AG04449 (cell line): ENCODE results near the gene MT1F.
A peak's percentile ranks its signal among the peaks of the same experiment; 100 is the strongest.

ENCODE experiments used
- CTCF ChIA-PET: fragments of 350-600 bp; formaldehyde crosslinking; extraction: SDS; loops from one replicate; lab custom pipeline; 2021; ENCODE audit warnings: antibody characterized with exemption; lab: Yijun Ruan, JAX
- POLR2A ChIA-PET: fragments of 400-600, 350-600 bp; formaldehyde crosslinking; extraction: SDS; loops from one replicate; lab custom pipeline; 2020; ENCODE audit warnings: antibody characterized with exemption, inconsistent platforms; lab: Yijun Ruan, JAX
- DNase-seq: peaks from one replicate; pipeline ENCODE4 v3.0.0-alpha.2; 2010; ENCODE audit warnings: low read depth, low spot score
- H3K4me3 ChIP-seq: 2 replicates; pipeline ENCODE4 v1.5.1; 2011; ENCODE audit warnings: low read depth, mild to moderate bottlenecking, control low read depth, low read length
- TF ChIP-seq, protein P1 (sequence below): IDR thresholded peaks from one replicate; pipeline ENCODE4 v1.5.1; 2011; ENCODE audit warnings: mild to moderate bottlenecking, moderate library complexity, low read length, control low read depth, inconsistent platforms; ENCODE audit not compliant: insufficient read depth; ENCODE audit errors: missing control alignments

MT1F gene

DNA sequence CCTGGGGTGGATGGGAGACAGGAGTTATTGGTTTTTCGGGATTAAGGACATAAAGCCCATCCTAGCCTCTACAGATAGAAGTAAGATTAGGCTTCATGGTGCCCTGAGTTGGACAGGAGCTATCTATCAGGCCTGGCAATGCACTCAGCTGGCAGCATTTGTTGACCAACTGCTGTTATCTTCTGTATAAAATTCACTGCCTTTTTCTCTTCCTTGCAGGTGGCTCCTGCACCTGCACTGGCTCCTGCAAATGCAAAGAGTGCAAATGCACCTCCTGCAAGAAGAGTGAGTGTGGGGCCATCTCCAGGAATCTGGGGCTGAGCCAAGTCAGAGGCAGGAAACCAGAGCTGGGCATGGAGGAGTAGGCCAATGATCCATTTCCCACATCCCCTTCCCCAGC is 18.7 kb upstream of the MT1F start:
- ChIA-PET CTCF (interaction anchor here (1.3 kb wide), 1 partner anchor 15 kb away, joined by 4 read pairs; no protein-coding TSS in a partner anchor), POLR2A (interaction anchor here (1.3 kb wide), 1 partner anchor 14 kb away, joined by 7 read pairs; the partner anchor contains the start of gene MT1E)
- TF ChIP-seq, protein P1, sequence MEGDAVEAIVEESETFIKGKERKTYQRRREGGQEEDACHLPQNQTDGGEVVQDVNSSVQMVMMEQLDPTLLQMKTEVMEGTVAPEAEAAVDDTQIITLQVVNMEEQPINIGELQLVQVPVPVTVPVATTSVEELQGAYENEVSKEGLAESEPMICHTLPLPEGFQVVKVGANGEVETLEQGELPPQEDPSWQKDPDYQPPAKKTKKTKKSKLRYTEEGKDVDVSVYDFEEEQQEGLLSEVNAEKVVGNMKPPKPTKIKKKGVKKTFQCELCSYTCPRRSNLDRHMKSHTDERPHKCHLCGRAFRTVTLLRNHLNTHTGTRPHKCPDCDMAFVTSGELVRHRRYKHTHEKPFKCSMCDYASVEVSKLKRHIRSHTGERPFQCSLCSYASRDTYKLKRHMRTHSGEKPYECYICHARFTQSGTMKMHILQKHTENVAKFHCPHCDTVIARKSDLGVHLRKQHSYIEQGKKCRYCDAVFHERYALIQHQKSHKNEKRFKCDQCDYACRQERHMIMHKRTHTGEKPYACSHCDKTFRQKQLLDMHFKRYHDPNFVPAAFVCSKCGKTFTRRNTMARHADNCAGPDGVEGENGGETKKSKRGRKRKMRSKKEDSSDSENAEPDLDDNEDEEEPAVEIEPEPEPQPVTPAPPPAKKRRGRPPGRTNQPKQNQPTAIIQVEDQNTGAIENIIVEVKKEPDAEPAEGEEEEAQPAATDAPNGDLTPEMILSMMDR, result no peak
- no peak overlapping the region for H3K4me3 ChIP-seq
- no peak for DNase-seq

DNA sequence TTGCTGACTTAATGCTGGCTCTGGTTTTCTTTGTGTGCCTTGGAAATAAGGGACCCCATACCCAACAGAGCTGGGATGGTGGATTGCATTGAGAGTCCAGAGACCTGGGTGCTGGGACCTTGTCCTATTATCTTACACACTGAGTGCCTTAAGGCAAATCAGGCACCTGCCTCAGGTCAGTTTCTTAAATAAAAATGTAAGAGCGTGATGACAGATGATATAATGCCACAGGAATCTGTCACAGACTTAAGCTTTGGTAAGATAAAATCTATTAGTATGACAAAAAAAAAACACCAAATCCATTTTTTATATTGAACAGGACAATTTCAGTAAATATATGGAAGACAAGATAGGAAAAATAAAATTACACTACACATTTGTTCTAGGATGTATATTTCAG is 17.7 kb upstream of the MT1F start:
- DNase-seq, result no peak
- ChIA-PET CTCF (interaction anchor here (1.2 to 1.3 kb wide), 3 partner anchors 16 to 62 kb away, joined by 3 to 4 read pairs (median 4); no protein-coding TSS in a partner anchor), POLR2A (interaction anchor here (1.3 kb wide), 1 partner anchor 15 kb away, joined by 7 read pairs; the partner anchor contains the start of gene MT1E)
- no peak overlapping the region for H3K4me3 ChIP-seq
- TF ChIP-seq, protein P1, result no peak

DNA sequence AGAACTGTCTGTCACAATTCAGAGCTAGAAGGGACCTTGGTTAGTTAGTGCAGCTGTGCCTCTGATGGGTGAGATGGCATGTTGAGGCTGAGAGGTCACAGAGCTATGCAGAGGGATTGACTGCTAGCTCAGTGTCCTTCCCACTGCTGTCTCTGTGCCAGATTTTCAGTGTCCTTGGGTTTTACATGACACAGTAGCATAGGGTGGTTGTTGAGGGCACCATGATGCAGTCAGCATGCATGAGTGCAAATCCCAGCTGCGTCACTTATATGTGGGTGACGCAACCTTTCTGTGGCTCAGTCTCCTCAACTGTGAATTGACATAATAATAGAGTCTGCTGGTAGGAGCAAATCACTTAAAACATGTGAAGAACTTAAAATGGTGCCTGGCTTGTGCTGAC is 16.6 kb upstream of the MT1F start:
- TF ChIP-seq, protein P1, result no peak
- CTCF ChIA-PET, result interaction anchor here (1.2 to 1.4 kb wide), 3 partner anchors 11 to 61 kb away, joined by 3 to 4 read pairs (median 3); no protein-coding TSS in a partner anchor
- DNase-seq, result no peak
- POLR2A ChIA-PET, result no interaction called here
- H3K4me3 ChIP-seq, result no peak overlapping the region

DNA sequence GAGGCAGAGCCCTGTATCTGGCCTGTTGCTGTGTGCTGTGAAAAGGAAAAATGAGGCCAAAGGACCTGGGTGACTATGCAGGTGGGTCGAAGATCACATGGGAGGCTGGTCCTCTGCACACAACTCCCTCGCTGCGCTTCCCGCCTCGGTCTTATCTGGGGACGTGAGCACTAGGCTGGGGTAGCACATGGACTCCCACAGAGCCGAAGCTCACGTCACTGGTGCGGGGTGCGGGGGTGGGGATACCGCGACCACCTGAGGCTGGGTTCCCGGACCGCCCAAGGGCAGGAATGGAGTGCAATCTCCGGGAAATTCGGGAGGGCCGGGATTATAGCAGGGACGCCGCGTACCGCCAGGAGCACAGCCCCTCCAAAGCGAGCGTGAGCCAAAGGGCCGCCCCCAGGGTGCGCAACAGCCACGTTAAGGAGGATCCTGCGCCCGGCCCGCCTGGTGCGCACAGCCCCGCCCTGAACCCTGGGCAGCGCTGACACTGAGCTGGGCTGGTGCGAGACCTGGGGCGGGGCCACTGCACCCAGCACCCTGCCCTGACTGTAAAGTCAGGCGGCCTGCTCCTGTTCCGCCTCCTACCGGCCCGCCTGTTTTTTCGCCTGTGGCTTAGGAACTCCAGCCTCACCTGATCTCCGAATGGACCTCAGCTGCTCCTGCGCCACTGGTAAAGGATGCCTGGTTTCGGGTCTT is 14.5 kb upstream of the MT1F start:
- peak overlapping the region; percentile 30 for H3K4me3 ChIP-seq
- DNase-seq, result no peak
- POLR2A ChIA-PET, result interaction anchor here (0.8 to 1.9 kb wide), 2 partner anchors 16 to 18 kb away, joined by 4 to 6 read pairs; partner anchors contain the start of gene MT1E
- TF ChIP-seq, protein P1, result peak; percentile 9
- CTCF ChIA-PET, result interaction anchor here (0.8 to 1.9 kb wide), 6 partner anchors 10 to 99 kb away, joined by 3 to 7 read pairs (median 4); no protein-coding TSS in a partner anchor

DNA sequence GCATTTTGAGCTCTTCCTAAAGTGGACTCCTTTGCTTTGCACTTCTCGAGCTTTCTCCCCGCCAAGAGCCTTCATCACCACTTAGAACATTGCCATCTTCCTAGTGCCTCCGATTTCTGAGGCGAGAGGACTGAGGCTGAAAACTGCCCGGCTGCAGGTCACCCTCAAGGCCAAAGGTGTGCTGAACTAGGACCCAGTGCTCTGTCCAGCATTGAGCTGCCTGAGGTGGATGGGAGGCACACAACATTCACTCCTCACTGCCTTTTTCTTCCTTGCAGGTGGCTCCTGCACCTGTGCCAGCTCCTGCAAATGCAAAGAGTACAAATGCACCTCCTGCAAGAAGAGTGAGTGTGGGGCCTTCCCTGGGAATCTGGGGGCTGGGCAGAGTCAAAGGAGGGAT is 13.9 kb upstream of the MT1F start:
- DNase-seq, result no peak
- TF ChIP-seq, protein P1, result no peak
- ChIA-PET POLR2A (interaction anchor here (0.8 to 1.9 kb wide), 2 partner anchors 17 to 18 kb away, joined by 4 to 6 read pairs; partner anchors contain the start of gene MT1E), CTCF (interaction anchor here (0.8 to 1.9 kb wide), 5 partner anchors 9 to 99 kb away, joined by 3 to 7 read pairs (median 4); no protein-coding TSS in a partner anchor)
- H3K4me3 ChIP-seq, result no peak overlapping the region

DNA sequence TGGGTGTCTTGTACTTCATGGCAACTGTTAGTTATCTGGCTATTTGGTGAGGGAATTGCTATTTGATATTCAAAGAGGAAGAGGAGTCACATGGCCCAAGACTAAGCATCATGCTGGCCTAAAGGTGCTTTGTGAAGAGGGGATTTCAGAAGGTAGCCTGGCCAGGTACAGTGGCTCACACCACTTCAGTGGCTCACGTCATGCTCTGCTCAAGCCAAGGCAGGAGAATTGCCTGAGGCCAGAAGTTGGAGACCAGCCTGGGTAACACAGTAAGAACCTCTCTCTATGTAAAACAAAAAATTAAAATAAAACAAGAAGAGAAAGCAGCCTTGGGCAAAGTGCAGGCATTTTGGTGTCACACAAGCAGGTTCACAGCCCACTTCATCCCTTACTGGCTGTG is 12.4 kb upstream of the MT1F start:
- no peak for DNase-seq
- POLR2A ChIA-PET, result interaction anchor here (1.9 kb wide), 1 partner anchor 18 kb away, joined by 4 read pairs; no protein-coding TSS in a partner anchor
- no peak overlapping the region for H3K4me3 ChIP-seq
- CTCF ChIA-PET, result no interaction called here
- TF ChIP-seq, protein P1, result no peak
